Measurements from ENCODE around the gene CXCR5.

DNA sequence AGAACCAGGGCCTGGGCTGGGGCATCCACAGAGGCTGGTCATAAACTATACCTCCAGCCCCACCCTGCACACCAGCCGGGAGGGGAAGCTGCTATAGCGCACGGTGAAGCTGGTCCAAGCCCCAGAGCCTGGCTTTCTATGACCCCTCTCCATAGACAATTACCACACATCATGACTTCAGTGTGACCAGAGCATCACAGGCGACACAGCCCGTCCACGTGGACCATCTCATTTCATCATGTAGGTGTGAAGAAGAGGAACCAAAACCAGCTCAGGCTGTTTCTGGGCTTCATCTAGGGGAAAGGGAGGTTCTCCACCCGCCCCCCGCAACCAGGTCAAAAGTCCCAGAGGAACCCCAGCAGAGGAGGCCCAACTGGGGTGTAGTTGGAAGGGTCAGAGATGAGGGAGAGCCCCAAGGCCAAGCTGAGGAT, 3.0 kb downstream of the CXCR5 start:
- TF ChIP-seq CTCF (IDR thresholded peaks at IDR 0.05) = no peak
- TF ChIP-seq POLR2AphosphoS5 (IDR thresholded peaks at IDR 0.05) = no peak
